HG03175 (cell line): ENCODE results near the gene KRT7.
A peak's percentile ranks its signal among the peaks of the same experiment; 100 is the strongest.

Experiments
- ATAC-seq: cut with Tn5 transposase; IDR thresholded peaks from one replicate; pipeline ENCODE4 v1.9.1; 2021; ENCODE audit warnings: mild to moderate bottlenecking, moderate library complexity; ENCODE audit not compliant: unreplicated experiment

KRT7 gene

GRCh38 chr12:52211716-52212585, 21.1 kb upstream of the KRT7 start:
- no peak for ATAC-seq

GRCh38 chr12:52212701-52213563, 20.1 kb upstream of the KRT7 start:
- no peak for ATAC-seq

GRCh38 chr12:52213564-52214420, 19.3 kb upstream of the KRT7 start:
- peak; percentile 49 for ATAC-seq

- no peak for ATAC-seq
These were observed 18.6 kb upstream of the KRT7 start for GRCh38 chr12:52214421-52214802.

GRCh38 chr12:52215587-52216031, 17.4 kb upstream of the KRT7 start:
- no peak for ATAC-seq

GRCh38 chr12:52216100-52216499, 16.9 kb upstream of the KRT7 start:
- no peak for ATAC-seq

- no peak for ATAC-seq
These were observed 16.2 kb upstream of the KRT7 start for GRCh38 chr12:52216807-52217206.

- no peak for ATAC-seq
These were observed 15.8 kb upstream of the KRT7 start for GRCh38 chr12:52217223-52217622.

GRCh38 chr12:52218001-52218400, 15.0 kb upstream of the KRT7 start:
- no peak for ATAC-seq

- ATAC-seq = no peak
These were observed 12.6 kb upstream of the KRT7 start for GRCh38 chr12:52220477-52220876.

- no peak for ATAC-seq
These were observed 11.8 kb upstream of the KRT7 start for GRCh38 chr12:52221070-52221781.

GRCh38 chr12:52221912-52222457, 11.1 kb upstream of the KRT7 start:
- no peak for ATAC-seq

- no peak for ATAC-seq
These were observed 10.4 kb upstream of the KRT7 start for GRCh38 chr12:52222692-52223091.

- ATAC-seq = no peak
These were observed 9.5 kb upstream of the KRT7 start for GRCh38 chr12:52223406-52224039.

GRCh38 chr12:52224151-52224550, 8.9 kb upstream of the KRT7 start:
- no peak for ATAC-seq

- ATAC-seq = no peak
These were observed 7.3 kb upstream of the KRT7 start for GRCh38 chr12:52225752-52226151.

- ATAC-seq = no peak
These were observed 6.6 kb upstream of the KRT7 start for GRCh38 chr12:52226446-52226845.

- ATAC-seq = no peak
These were observed 5.4 kb upstream of the KRT7 start for GRCh38 chr12:52227606-52228166.

- ATAC-seq = no peak
These were observed 4.7 kb upstream of the KRT7 start for GRCh38 chr12:52228366-52228765.
